ENCODE measurements around the gene MEI4. TPM values are rescaled to one million over a fixed set of nuclear protein-coding genes. Genes with fewer than 3 reads are reported as not detected.
"Not testable (repeated sequence)": the region's sequence is repeated elsewhere in the genome, so short reads cannot be mapped to it uniquely, and the experiment has no call there.

The MEI4 gene
- polyA plus RNA-seq, 1 experiment, result not detected

- no peak for TF ChIP-seq CTCF (IDR thresholded peaks at IDR 0.05; ENCODE audit: insufficient read depth, low read depth, low read length)
- Histone ChIP-seq H3K4me3 (ENCODE audit: low read depth, low read length) (no peak overlapping the region), H3K27me3 (ENCODE audit: control insufficient read depth, insufficient read depth, low read length) (no peaks in the 10 kb centered on the region), H3K36me3 (ENCODE audit: control insufficient read depth, insufficient read depth, low read length) (no peaks in the 10 kb centered on the region)
- DNase-seq (ENCODE audit: low read depth), result no peak
- ChIA-PET POLR2A (no interaction called here), CTCF (no interaction called here)
These were observed 176.9 kb downstream of the MEI4 start for GRCh38 chr6:77829736-77830135.

DNA sequence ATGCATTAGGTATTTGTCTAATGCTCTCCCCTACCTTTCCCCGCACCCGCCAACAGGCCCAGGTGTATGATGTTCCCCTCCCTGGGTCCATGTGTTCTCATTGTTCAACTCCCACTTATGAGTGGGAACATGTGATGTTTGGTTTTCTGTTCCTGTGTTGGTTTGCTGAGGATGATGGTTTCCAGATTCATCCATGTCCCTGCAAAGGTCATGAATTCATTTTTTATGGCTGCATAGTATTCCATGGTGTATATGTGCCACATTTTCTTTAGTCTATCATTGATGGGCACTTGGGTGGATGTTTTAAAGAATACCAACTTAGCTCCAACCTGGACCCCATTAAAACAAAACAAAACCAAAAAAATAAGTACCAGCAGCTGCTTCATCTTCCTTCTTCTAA is 180.9 kb downstream of the MEI4 start:
- DNase-seq (ENCODE audit: low read depth); CTCF ChIA-PET; H3K36me3 ChIP-seq (ENCODE audit: control insufficient read depth, insufficient read depth, low read length); POLR2A ChIA-PET; H3K27me3 ChIP-seq (ENCODE audit: control insufficient read depth, insufficient read depth, low read length); H3K4me3 ChIP-seq (ENCODE audit: low read depth, low read length): not testable (repeated sequence)

GRCh38 chr6:77834591-77834996 is 181.8 kb downstream of the MEI4 start:
- POLR2A ChIA-PET, result no interaction called here
- H3K36me3 ChIP-seq (ENCODE audit: control insufficient read depth, insufficient read depth, low read length), result no peaks in the 10 kb centered on the region
- no peak for DNase-seq (ENCODE audit: low read depth)
- no peak for TF ChIP-seq CTCF (IDR thresholded peaks at IDR 0.05; ENCODE audit: insufficient read depth, low read depth, low read length)
- H3K4me3 ChIP-seq (ENCODE audit: low read depth, low read length), result no peak overlapping the region
- H3K27me3 ChIP-seq (ENCODE audit: control insufficient read depth, insufficient read depth, low read length), result no peaks in the 10 kb centered on the region
- CTCF ChIA-PET, result no interaction called here

- DNase-seq (ENCODE audit: low read depth), result no peak
- no peak for TF ChIP-seq CTCF (IDR thresholded peaks at IDR 0.05; ENCODE audit: insufficient read depth, low read depth, low read length)
- Histone ChIP-seq H3K27me3 (ENCODE audit: control insufficient read depth, insufficient read depth, low read length) (no peaks in the 10 kb centered on the region), H3K4me3 (ENCODE audit: low read depth, low read length) (no peak overlapping the region), H3K36me3 (ENCODE audit: control insufficient read depth, insufficient read depth, low read length) (no peaks in the 10 kb centered on the region)
- CTCF ChIA-PET, result interaction anchor here (0.7 to 1.2 kb wide), 2 partner anchors 9 to 29 kb away, joined by 3 read pairs; no protein-coding TSS in a partner anchor
- POLR2A ChIA-PET, result no interaction called here
These were observed 184.4 kb downstream of the MEI4 start for GRCh38 chr6:77837034-77837784.

GRCh38 chr6:77839292-77839691 is 186.5 kb downstream of the MEI4 start:
- POLR2A ChIA-PET, result no interaction called here
- TF ChIP-seq CTCF (IDR thresholded peaks at IDR 0.05; ENCODE audit: insufficient read depth, low read depth, low read length), result no peak
- no peak for DNase-seq (ENCODE audit: low read depth)
- H3K36me3 ChIP-seq (ENCODE audit: control insufficient read depth, insufficient read depth, low read length), result no peaks in the 10 kb centered on the region
- CTCF ChIA-PET, result no interaction called here
- H3K27me3 ChIP-seq (ENCODE audit: control insufficient read depth, insufficient read depth, low read length), result no peaks in the 10 kb centered on the region
- no peak overlapping the region for H3K4me3 ChIP-seq (ENCODE audit: low read depth, low read length)

- H3K36me3 ChIP-seq (ENCODE audit: control insufficient read depth, insufficient read depth, low read length), result no peaks in the 10 kb centered on the region
- ChIA-PET CTCF (no interaction called here), POLR2A (no interaction called here)
- H3K27me3 ChIP-seq (ENCODE audit: control insufficient read depth, insufficient read depth, low read length), result no peaks in the 10 kb centered on the region
- DNase-seq (ENCODE audit: low read depth), result no peak
- TF ChIP-seq CTCF (IDR thresholded peaks at IDR 0.05; ENCODE audit: insufficient read depth, low read depth, low read length), result no peak
- H3K4me3 ChIP-seq (ENCODE audit: low read depth, low read length), result no peak overlapping the region
These were observed 192.0 kb downstream of the MEI4 start for GRCh38 chr6:77844822-77845221.
